A549 (cell line): Measurements from ENCODE around the gene NDUFAF2. TPM values are rescaled to one million over a fixed set of nuclear protein-coding genes. Genes with fewer than 3 reads are reported as not detected.

Source experiments
- ATAC-seq, 2 experiments: fragments of 200-7000 bp in 1 of 2; fragments of >200 bp in 1 of 2; cut with Nextera tagmentation in 1 of 2; cut with Tn5 transposase in 1 of 2; 3 replicates each; pipeline versions ENCODE4 v1.8.0 to v1.9.1; 2018 to 2020; ENCODE audit warnings: mild to moderate bottlenecking in 1 of 2, moderate library complexity in 1 of 2
- CTCF ChIA-PET: fragments of 300-600 bp; sonication (Branson Sonifier 250); formaldehyde crosslinking; extraction: SDS; loops from one replicate; lab custom pipeline; 2021; ENCODE audit warnings: antibody characterized with exemption, inconsistent platforms; lab: Yijun Ruan, JAX
- POLR2A ChIA-PET: fragments of 350-600 bp; formaldehyde crosslinking; extraction: SDS; loops from one replicate; lab custom pipeline; 2021; ENCODE audit warnings: antibody characterized with exemption, inconsistent platforms; lab: Yijun Ruan, JAX
- DNase-seq, 2 experiments: peaks; one replicate each; pipeline versions ENCODE4 v3.0.0 to v3.0.0-alpha.2; 2011 to 2016; ENCODE audit warnings: low read depth in 1 of 2, low spot score in 1 of 2
- FAIRE-seq: peaks from 2 replicates; lab custom pipeline; 2011; peaks lifted over from hg19 to GRCh38; lab: Jason Lieb, UNC
- H3K27ac ChIP-seq, 2 experiments: fragments of >200 bp; sonication (Bioruptor Twin); formaldehyde crosslinking; 3 replicates each; pipeline ENCODE4 v1.5.1; 2016 to 2017
- H3K4me1 ChIP-seq: fragments of >200 bp; sonication (Bioruptor Twin); formaldehyde crosslinking; 3 replicates; pipeline ENCODE4 v1.6.1; 2016
- H3K4me2 ChIP-seq: fragments of >200 bp; sonication (Bioruptor Twin); formaldehyde crosslinking; 3 replicates; pipeline ENCODE4 v1.6.1; 2016
- H3K4me3 ChIP-seq: fragments of >200 bp; sonication (Bioruptor Twin); formaldehyde crosslinking; 3 replicates; pipeline ENCODE4 v1.5.1; 2016
- H3K9me3 ChIP-seq: fragments of >200 bp; sonication (Bioruptor Twin); formaldehyde crosslinking; 3 replicates; pipeline ENCODE4 v1.6.1; 2016
- BCL3 ChIP-seq: fragments of >200 bp; sonication (Bioruptor Twin); formaldehyde crosslinking; IDR thresholded peaks from 3 replicates; pipeline ENCODE4 v1.6.1; 2016
- EHF ChIP-seq: fragments of 250-450 bp; sonication (Bioruptor Pico); IDR thresholded peaks from 2 replicates; pipeline ENCODE4 v1.5.0; 2020; ENCODE audit warnings: mild to moderate bottlenecking
- EHMT2 ChIP-seq: fragments of 200-600 bp; sonication (generic); IDR thresholded peaks from 2 replicates; pipeline ENCODE4 v1.6.1; 2016; ENCODE audit warnings: antibody characterized with exemption, low read depth, mild to moderate bottlenecking, moderate library complexity
- ELK1 ChIP-seq: fragments of 150-350 bp; IDR thresholded peaks from 2 replicates; pipeline ENCODE4 v1.6.1; 2014; ENCODE audit warnings: low read depth, mild to moderate bottlenecking, low read length
- EP300 ChIP-seq, 2 experiments: fragments of >200 bp; sonication (Bioruptor Twin); formaldehyde crosslinking; IDR thresholded peaks; 2 replicates in 1 of 2; 3 replicates in 1 of 2; pipeline ENCODE4 v1.6.1; 2016 to 2017
- FOSB ChIP-seq: fragments of 250-450 bp; sonication (Bioruptor Pico); IDR thresholded peaks from 2 replicates; pipeline ENCODE4 v1.5.0; 2020; ENCODE audit warnings: mild to moderate bottlenecking, moderate library complexity
- FOXS1 ChIP-seq: fragments of 250-450 bp; sonication (Bioruptor Pico); IDR thresholded peaks from 2 replicates; pipeline ENCODE4 v1.5.0; 2020; ENCODE audit warnings: mild to moderate bottlenecking, moderate library complexity
- GATA3 ChIP-seq: IDR thresholded peaks from 2 replicates; pipeline ENCODE4 v1.6.1; 2012; ENCODE audit warnings: borderline replicate concordance
- JUN ChIP-seq, 2 experiments: fragments of >200 bp; sonication (Bioruptor Twin); formaldehyde crosslinking; IDR thresholded peaks; 2 replicates in 1 of 2; 3 replicates in 1 of 2; pipeline ENCODE4 v1.6.1; 2016 to 2017
- JUNB ChIP-seq: fragments of >200 bp; sonication (Bioruptor Twin); formaldehyde crosslinking; IDR thresholded peaks from 2 replicates; pipeline ENCODE4 v1.6.1; 2016
- KDM1A ChIP-seq: fragments of 200-600 bp; sonication (generic); IDR thresholded peaks from 2 replicates; pipeline ENCODE4 v1.6.1; 2016; ENCODE audit warnings: low read depth, mild to moderate bottlenecking
- KDM5A ChIP-seq: fragments of 200-600 bp; sonication (generic); IDR thresholded peaks from 2 replicates; pipeline ENCODE4 v1.6.1; 2016; ENCODE audit warnings: antibody characterized with exemption, mild to moderate bottlenecking
- MAFK ChIP-seq: fragments of 450-650 bp; IDR thresholded peaks from 2 replicates; pipeline ENCODE4 v1.6.1; 2014; ENCODE audit not compliant: partially characterized antibody
- NFE2L2 ChIP-seq: fragments of 150-350 bp; conservative IDR thresholded peaks from 2 replicates; pipeline ENCODE4 v1.6.1; 2014; ENCODE audit warnings: low read length
- NR3C1 ChIP-seq: fragments of >200 bp; sonication (Bioruptor Twin); formaldehyde crosslinking; IDR thresholded peaks from 3 replicates; pipeline ENCODE4 v1.6.1; 2017
- RCOR1 ChIP-seq: fragments of 150-350 bp; IDR thresholded peaks from 2 replicates; pipeline ENCODE4 v1.6.1; 2014; ENCODE audit warnings: antibody characterized with exemption, low read length, low read depth
- RFX5 ChIP-seq: fragments of 450-650 bp; IDR thresholded peaks from 2 replicates; pipeline ENCODE4 v1.7.1; 2014; ENCODE audit warnings: antibody characterized with exemption, mild to moderate bottlenecking, moderate library complexity
- RNF2 ChIP-seq: fragments of 200-600 bp; sonication (generic); IDR thresholded peaks from 2 replicates; pipeline ENCODE4 v1.6.1; 2016; ENCODE audit warnings: low read depth, mild to moderate bottlenecking, antibody characterized with exemption, moderate library complexity, borderline replicate concordance
- SREBF2 ChIP-seq: fragments of 450-650 bp; IDR thresholded peaks from 2 replicates; pipeline ENCODE4 v1.6.1; 2014; ENCODE audit warnings: mild to moderate bottlenecking, moderate library complexity
- TFCP2L1 ChIP-seq: fragments of 250-450 bp; sonication (Bioruptor Pico); IDR thresholded peaks from 2 replicates; pipeline ENCODE4 v1.5.0; 2021; ENCODE audit warnings: mild to moderate bottlenecking
- ZC3H11A ChIP-seq: fragments of 450-650 bp; IDR thresholded peaks from 2 replicates; pipeline ENCODE4 v1.6.1; 2014; ENCODE audit warnings: antibody characterized with exemption, mild to moderate bottlenecking
- WGBS: methylation state at CpG from one replicate; pipeline ENCODE4 v1.1.6; 2017; ENCODE audit errors: missing lambda C conversion rate; 5-methylcytosine and 5-hydroxymethylcytosine counted together
- polyA plus RNA-seq, 4 experiments: library from polyadenylated mRNA; depleted of rRNA in 3 of 4; stranded (reverse); fragments of >200 nt; fragmentation: RNase III in 1 of 4; extraction: RNeasy Plus Mini Kit Qiagen cat#74134 plus additional on column Dnase treatment in 1 of 4; gene quantifications; 2 replicates in 3 of 4; 3 replicates in 1 of 4; pipeline ENCODE4 v1.2.3, GENCODE V29; 2011 to 2017
- TF ChIP-seq, protein P1 (sequence below): IDR thresholded peaks from 2 replicates; pipeline ENCODE4 v1.6.1; 2012

The NDUFAF2 gene
- polyA plus RNA-seq, 2 of the 4 experiments (the other 2 are of a cell fraction) = 66.1 to 83.7 TPM

DNA sequence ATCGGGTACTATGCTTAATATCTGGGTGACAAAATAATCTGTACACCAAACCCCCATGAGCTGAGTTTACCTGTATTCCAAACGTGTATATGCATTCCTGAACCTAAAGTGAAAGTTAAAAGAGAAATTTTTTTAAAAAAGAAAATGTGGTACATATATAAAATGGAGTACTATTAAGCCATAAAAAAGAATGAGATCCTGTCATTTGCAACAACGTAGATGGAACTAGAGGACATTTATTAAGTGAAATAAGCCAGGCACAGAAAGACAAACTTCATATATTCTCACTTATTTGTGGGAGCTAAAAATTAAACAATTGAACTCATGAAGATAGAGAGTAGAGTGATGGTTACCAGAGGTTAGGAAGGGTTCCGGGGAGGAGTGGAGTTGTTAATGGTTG is 44.8 kb downstream of the NDUFAF2 start:
- H3K4me1 ChIP-seq = no peaks in the 10 kb centered on the region
- CTCF ChIA-PET = no interaction called here
- TF ChIP-seq EHMT2 (no peak), KDM1A (0 out of 2 replicates have a peak, but pooled peaks have one; percentile 57), RNF2 (no peak)
- TF ChIP-seq, all 56 proteins: peak for 1
- FAIRE-seq = no peak
- WGBS = 45% methylated on average over 4 of the region's 4 CpGs
- H3K4me3 ChIP-seq = no peak overlapping the region
- no peak overlapping the region for H3K4me2 ChIP-seq
- POLR2A ChIA-PET = no interaction called here
- DNase-seq = no peak
- no peak overlapping the region for H3K27ac ChIP-seq
- ATAC-seq = no peak
- peaks cover 14% of the 10 kb centered on the region; the same call in 2 of the 3 replicates for H3K9me3 ChIP-seq

DNA sequence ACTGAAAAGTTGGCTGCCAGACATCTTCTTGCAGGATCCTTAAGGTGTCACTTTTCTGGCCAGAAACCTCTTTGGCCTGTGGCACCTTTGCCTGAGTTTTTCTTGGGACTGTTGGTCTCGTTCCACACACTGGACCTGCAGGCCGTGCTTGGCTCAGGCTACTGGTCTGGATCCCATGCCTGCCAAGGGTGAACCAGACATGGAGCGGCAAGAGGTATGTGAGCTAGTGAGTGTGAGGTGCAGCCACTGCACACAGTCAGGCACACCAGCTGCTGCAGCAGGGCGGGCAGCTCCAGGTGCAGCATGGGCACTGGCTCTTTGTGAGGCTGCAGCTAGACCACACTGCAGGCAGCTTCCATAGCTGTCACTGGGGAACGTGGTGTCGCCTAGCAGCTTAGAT is 47.9 kb downstream of the NDUFAF2 start:
- H3K4me1 ChIP-seq = no peaks in the 10 kb centered on the region
- no peak for FAIRE-seq
- H3K4me2 ChIP-seq = no peak overlapping the region
- WGBS = 82% methylated on average over 5 of the region's 6 CpGs
- H3K27ac ChIP-seq = no peak overlapping the region
- H3K4me3 ChIP-seq = no peak overlapping the region
- TF ChIP-seq FOXS1 (CRISPR knock-in tag) = no peak
- ATAC-seq = no peak
- H3K9me3 ChIP-seq = peaks cover 10% of the 10 kb centered on the region; the same call in 2 of the 3 replicates
- DNase-seq = no peak
- ChIA-PET POLR2A (no interaction called here), CTCF (interaction anchor here (0.9 to 1.0 kb wide), 3 partner anchors 32 to 666 kb away, joined by 3 read pairs; no protein-coding TSS in a partner anchor)

GRCh38 chr5:60993425-60993824 is 48.4 kb downstream of the NDUFAF2 start:
- DNase-seq (peak in 1 of 2 experiments; percentile 10), FAIRE-seq (no peak), ATAC-seq (no peak)
- Histone ChIP-seq H3K4me3 (no peak overlapping the region), H3K9me3 (peaks cover 10% of the 10 kb centered on the region; the same call in 2 of the 3 replicates), H3K4me1 (no peaks in the 10 kb centered on the region), H3K27ac (no peak overlapping the region), H3K4me2 (no peak overlapping the region)
- WGBS = 86% methylated on average over 2 of the region's 2 CpGs
- ChIA-PET POLR2A (no interaction called here), CTCF (interaction anchor here (0.9 kb wide), 1 partner anchor 33 kb away, joined by 3 read pairs; no protein-coding TSS in a partner anchor)
- TF ChIP-seq EHF (CRISPR knock-in tag) (no peak), BCL3 (no peak), NR3C1 (no peak), TFCP2L1 (CRISPR knock-in tag) (no peak), RFX5 (no peak), ELK1 (no peak), JUN (IDR thresholded peaks at IDR 0.05) (no peak), GATA3 (no peak), NFE2L2 (no peak)

GRCh38 chr5:60993875-60994571 is 49.0 kb downstream of the NDUFAF2 start:
- Histone ChIP-seq H3K4me1 (no peaks in the 10 kb centered on the region), H3K9me3 (peaks cover 10% of the 10 kb centered on the region; the same call in 2 of the 3 replicates), H3K27ac (no peak overlapping the region), H3K4me3 (no peak overlapping the region), H3K4me2 (no peak overlapping the region)
- TF ChIP-seq BCL3 (no peak), SREBF2 (no peak), RCOR1 (no peak), JUNB (no peak), KDM5A (no peak), MAFK (no peak), ZC3H11A (no peak), EP300 (IDR thresholded peaks at IDR 0.05) (no peak), FOSB (CRISPR knock-in tag) (no peak), KDM1A (no peak), RNF2 (no peak)
- TF ChIP-seq, protein P1, sequence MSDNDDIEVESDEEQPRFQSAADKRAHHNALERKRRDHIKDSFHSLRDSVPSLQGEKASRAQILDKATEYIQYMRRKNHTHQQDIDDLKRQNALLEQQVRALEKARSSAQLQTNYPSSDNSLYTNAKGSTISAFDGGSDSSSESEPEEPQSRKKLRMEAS = no peak
- no peak for FAIRE-seq
- ChIA-PET CTCF (interaction anchor here (0.9 kb wide), 1 partner anchor 33 kb away, joined by 3 read pairs; no protein-coding TSS in a partner anchor), POLR2A (no interaction called here)
- no peak for DNase-seq
- WGBS = 79% methylated on average over 8 of the region's 11 CpGs
- no peak for ATAC-seq
